Ishikawa (cell line): Measurements from ENCODE around the gene ACE.
A peak's percentile ranks its signal among the peaks of the same experiment; 100 is the strongest.

Source experiments
- CEBPB ChIP-seq: IDR thresholded peaks from 2 replicates; pipeline ENCODE4 v1.6.1; 2012
- CREB1 ChIP-seq: IDR thresholded peaks from 2 replicates; pipeline ENCODE4 v1.6.1; 2012; ENCODE audit warnings: low read depth
- EP300 ChIP-seq: IDR thresholded peaks from 2 replicates; pipeline ENCODE4 v1.6.1; 2012; ENCODE audit warnings: borderline replicate concordance
- FOXM1 ChIP-seq: IDR thresholded peaks from 2 replicates; pipeline ENCODE4 v1.6.1; 2012; ENCODE audit warnings: low read depth, borderline replicate concordance
- NFIC ChIP-seq: IDR thresholded peaks from 2 replicates; pipeline ENCODE4 v1.6.1; 2012
- RAD21 ChIP-seq: IDR thresholded peaks from 2 replicates; pipeline ENCODE4 v1.6.1; 2012; ENCODE audit warnings: low read depth
- REST ChIP-seq: IDR thresholded peaks from 2 replicates; pipeline ENCODE4 v1.6.1; 2012; ENCODE audit warnings: low read depth, mild to moderate bottlenecking
- TAF1 ChIP-seq: IDR thresholded peaks from 2 replicates; pipeline ENCODE4 v1.6.1; 2012; ENCODE audit warnings: low read depth, mild to moderate bottlenecking
- ZBTB7A ChIP-seq: IDR thresholded peaks from 2 replicates; pipeline ENCODE4 v1.6.1; 2012; ENCODE audit warnings: low read depth
- TF ChIP-seq, protein P1 (sequence below): IDR thresholded peaks from 2 replicates; pipeline ENCODE4 v1.6.1; 2012
- TF ChIP-seq, protein P2 (sequence below): IDR thresholded peaks from 2 replicates; pipeline ENCODE4 v1.6.1; 2012

GRCh38 chr17:63542942-63543821 is 66.3 kb downstream of the ACE start:
- 0 out of 2 replicates have a peak, but pooled peaks have one; percentile 25 for TF ChIP-seq ZBTB7A
- TF ChIP-seq TAF1 = no peak
- no peak for TF ChIP-seq CEBPB
- TF ChIP-seq NFIC = no peak
- no peak for TF ChIP-seq CREB1
- no peak for TF ChIP-seq EP300
- TF ChIP-seq REST = no peak
- TF ChIP-seq, protein P1, sequence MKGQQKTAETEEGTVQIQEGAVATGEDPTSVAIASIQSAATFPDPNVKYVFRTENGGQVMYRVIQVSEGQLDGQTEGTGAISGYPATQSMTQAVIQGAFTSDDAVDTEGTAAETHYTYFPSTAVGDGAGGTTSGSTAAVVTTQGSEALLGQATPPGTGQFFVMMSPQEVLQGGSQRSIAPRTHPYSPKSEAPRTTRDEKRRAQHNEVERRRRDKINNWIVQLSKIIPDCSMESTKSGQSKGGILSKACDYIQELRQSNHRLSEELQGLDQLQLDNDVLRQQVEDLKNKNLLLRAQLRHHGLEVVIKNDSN = no peak
- TF ChIP-seq RAD21 = no peak
- TF ChIP-seq, protein P2, sequence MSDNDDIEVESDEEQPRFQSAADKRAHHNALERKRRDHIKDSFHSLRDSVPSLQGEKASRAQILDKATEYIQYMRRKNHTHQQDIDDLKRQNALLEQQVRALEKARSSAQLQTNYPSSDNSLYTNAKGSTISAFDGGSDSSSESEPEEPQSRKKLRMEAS = no peak
- TF ChIP-seq FOXM1 = no peak
